AG09319 (cell line): ENCODE data around the gene TMX4.
"Not testable (repeated sequence)": the region's sequence is repeated elsewhere in the genome, so short reads cannot be mapped to it uniquely, and the experiment has no call there.

Experiments used
- DNase-seq: peaks from one replicate; pipeline ENCODE4 v3.0.0-alpha.2; 2010; ENCODE audit warnings: low read depth; ENCODE audit errors: extremely low read depth
- CTCF ChIP-seq: IDR thresholded peaks from 2 replicates; pipeline ENCODE4 v1.5.1; 2011; ENCODE audit warnings: low read depth, mild to moderate bottlenecking, inconsistent platforms, low read length, moderate library complexity

The TMX4 gene

GRCh38 chr20:8036771-8037170, 17.2 kb upstream of the TMX4 start:
- no peak for TF ChIP-seq CTCF
- no peak for DNase-seq

- no peak for DNase-seq
- TF ChIP-seq CTCF, result no peak
Measured at GRCh38 chr20:8033151-8033841, 13.7 kb upstream of the TMX4 start.

GRCh38 chr20:8032499-8032898, 12.9 kb upstream of the TMX4 start:
- no peak for TF ChIP-seq CTCF
- no peak for DNase-seq

GRCh38 chr20:8031539-8031938, 12.0 kb upstream of the TMX4 start:
- DNase-seq, result not testable (repeated sequence)

- DNase-seq, result no peak
- no peak for TF ChIP-seq CTCF
Measured at GRCh38 chr20:8021541-8022269, 2.1 kb upstream of the TMX4 start.

- DNase-seq, result no peak
- TF ChIP-seq CTCF, result no peak
Measured at GRCh38 chr20:8020314-8021079, 936 bp upstream of the TMX4 start.

- no peak for TF ChIP-seq CTCF
- DNase-seq, result no peak
Measured at GRCh38 chr20:8019998-8020247, 362 bp upstream of the TMX4 start.

- DNase-seq, result no peak
- no peak for TF ChIP-seq CTCF
Measured at GRCh38 chr20:8018958-8019245, 659 bp downstream of the TMX4 start.
